Heart right ventricle (tissue), 16 donors: ENCODE data around the gene SGK2. TPM values are rescaled to one million over a fixed set of nuclear protein-coding genes. Genes with fewer than 3 reads are reported as not detected.

Source experiments
- ATAC-seq, 8 donors: fragments of 200-7000 bp; cut with Tn5 transposase; one replicate each; pipeline ENCODE4 v1.9.1; 2020; ENCODE audit warnings: mild to moderate bottlenecking in 8 of 8, moderate library complexity in 8 of 8, moderate number of reproducible peaks in 1 of 8
- DNase-seq, 2 donors: peaks; one replicate each; pipeline ENCODE4 v3.0.0-alpha.2; 2020
- H3K27ac ChIP-seq, 10 donors: fragments of 200-600 bp; sonication (generic) in 2 of 10; one replicate each; pipeline versions ENCODE4 v1.5.0 to v1.8.0; 2020 to 2022; ENCODE audit warnings: mild to moderate bottlenecking in 3 of 10
- H3K27me3 ChIP-seq, 7 donors: fragments of 200-600 bp; one replicate each; pipeline ENCODE4 v1.8.0; 2021 to 2022; ENCODE audit warnings: mild to moderate bottlenecking in 2 of 7
- H3K36me3 ChIP-seq, 9 donors: fragments of 200-600 bp; sonication (generic) in 1 of 9; one replicate each; pipeline versions ENCODE4 v1.5.0 to v1.8.0; 2020 to 2022; ENCODE audit warnings: mild to moderate bottlenecking in 2 of 9
- H3K4me1 ChIP-seq, 9 donors: fragments of 200-600 bp; sonication (generic) in 1 of 9; one replicate each; pipeline versions ENCODE4 v1.5.0 to v1.8.0; 2020 to 2022; ENCODE audit warnings: mild to moderate bottlenecking in 4 of 9
- H3K4me3 ChIP-seq, 10 donors: fragments of 200-600 bp; sonication (generic) in 2 of 10; one replicate each; pipeline versions ENCODE4 v1.5.0 to v1.8.0; 2020 to 2022; ENCODE audit warnings: mild to moderate bottlenecking in 7 of 10, moderate library complexity in 2 of 10
- H3K9me3 ChIP-seq, 11 donors: fragments of 200-600 bp in 10 of 11; sonication (generic) in 2 of 11; one replicate each; pipeline versions ENCODE4 v1.5.0 to v1.8.0; 2013 to 2022; ENCODE audit warnings: mild to moderate bottlenecking in 2 of 11, control low read depth in 1 of 11, moderate library complexity in 1 of 11
- WGBS, 2 donors: extraction: QIAGEN DNeasy Blood & Tissue Kit; methylation state at CpG; one replicate each; pipeline ENCODE4 v1.1.7; 2013; ENCODE audit warnings: inconsistent platforms in 1 of 2; 5-methylcytosine and 5-hydroxymethylcytosine counted together
- intact Hi-C, 10 donors: fragments of 100-400 bp; cut with DNase I; formaldehyde crosslinking; loops; one replicate each; pipeline versions ENCODE4 v1.11.1 to v1.14.2; 2022
- polyA plus RNA-seq, 2 donors: library from polyadenylated mRNA; stranded (reverse); fragments of 200-250 nt; gene quantifications; one replicate each; pipeline ENCODE4 v1.2.3, GENCODE V29; 2013
- total RNA-seq, 10 donors: library from RNA; stranded (reverse); fragmentation: NEBNext Ultra II Directional in 3 of 10; extraction: Animal tissue kit (Norgen Biotek cat#: 25700) in 3 of 10; gene quantifications; one replicate each; pipeline versions ENCODE4 v1.2.1 to v1.2.4, GENCODE V29; 2021 to 2023
- TF ChIP-seq, protein P1 (sequence below), 9 donors: fragments of 200-600 bp; sonication (generic) in 2 of 9; IDR thresholded peaks; one replicate each; pipeline versions ENCODE4 v1.5.0 to v1.8.0; 2021 to 2022; ENCODE audit warnings: antibody characterized with exemption in 9 of 9, mild to moderate bottlenecking in 5 of 9, moderate library complexity in 1 of 9
- donor health status: Arrhythmogenic right ventricular cardiomyopathy.
- donor health status: ischemic (EF 13 %, LVEDD 7.1; RV severe dilation, severe dysfunction).
- donor health status: healthy with polysubstance abuse.
- donor health status: DM: no; HTN: yes; CAD: no.
- donor health status: DM: no; HTN: no; CAD: no.
- donor health status: ischemic (EF 25% LVEDD 6.9; RV normal size, moderate dysfunction).
- donor health status: ischemic (EF 25% LVEDD 5.7; RV mildly dilated, moderate dysfunction).
- donor health status: healthy.
- donor health status: DM: yes; HTN: yes; CAD: no.
- donor health status: Ischemic cardiomyopathy.
- donor health status: ischemic (EF 35%, LVEDD 5.7; RV mildly dilated, moderate dysfunction).
- donor health status: nonischemic (EF 11% LVEDD 7.7; RV severe dilation, severe dysfunction).
- donor health status: DM: yes; HTN: yes; CAD: no.
- donor health status: PGD.
- donor health status: ischemic (EF 29% LVEDD 5.4; RV normal size, mild dysfunction).
- donor health status: nonischemic (EF 23%, LVEDD 6.1; RV moderate dilation, normal function).

SGK2 gene
- total and polyA plus RNA-seq, 12 donors = 0.09 to 3.1 (median 0.45) TPM; not detected in 3

DNA sequence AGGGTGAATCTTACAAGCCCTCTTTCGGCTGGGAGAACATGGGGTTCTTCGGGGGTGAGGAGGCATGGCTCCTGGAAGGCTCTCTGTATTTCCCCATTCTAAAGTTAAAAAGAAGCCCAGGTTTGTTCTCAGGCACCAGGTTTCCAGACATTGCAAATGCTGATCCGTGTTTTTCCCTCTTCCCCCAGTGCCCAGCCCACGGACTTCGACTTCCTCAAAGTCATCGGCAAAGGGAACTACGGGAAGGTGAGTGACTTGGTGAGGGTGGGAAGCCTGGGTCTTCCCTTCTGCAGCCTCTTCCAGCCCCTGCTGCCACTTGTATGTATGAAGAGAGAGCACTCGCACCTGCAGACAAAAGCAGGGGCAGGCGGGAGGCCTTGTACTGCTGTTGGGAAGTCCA is 8.7 kb downstream of the SGK2 start:
- no peaks in the 10 kb centered on the region for H3K9me3 ChIP-seq
- intact Hi-C loops = no loop called here
- H3K4me1 ChIP-seq = peaks cover 0 to 4% (median 0%) of the 10 kb centered on the region in 9 donors
- H3K4me3 ChIP-seq = no peak overlapping the region
- DNase-seq = no peak
- no peaks in the 10 kb centered on the region for H3K36me3 ChIP-seq
- ATAC-seq = no peak
- H3K27ac ChIP-seq = no peak overlapping the region
- TF ChIP-seq, protein P1, sequence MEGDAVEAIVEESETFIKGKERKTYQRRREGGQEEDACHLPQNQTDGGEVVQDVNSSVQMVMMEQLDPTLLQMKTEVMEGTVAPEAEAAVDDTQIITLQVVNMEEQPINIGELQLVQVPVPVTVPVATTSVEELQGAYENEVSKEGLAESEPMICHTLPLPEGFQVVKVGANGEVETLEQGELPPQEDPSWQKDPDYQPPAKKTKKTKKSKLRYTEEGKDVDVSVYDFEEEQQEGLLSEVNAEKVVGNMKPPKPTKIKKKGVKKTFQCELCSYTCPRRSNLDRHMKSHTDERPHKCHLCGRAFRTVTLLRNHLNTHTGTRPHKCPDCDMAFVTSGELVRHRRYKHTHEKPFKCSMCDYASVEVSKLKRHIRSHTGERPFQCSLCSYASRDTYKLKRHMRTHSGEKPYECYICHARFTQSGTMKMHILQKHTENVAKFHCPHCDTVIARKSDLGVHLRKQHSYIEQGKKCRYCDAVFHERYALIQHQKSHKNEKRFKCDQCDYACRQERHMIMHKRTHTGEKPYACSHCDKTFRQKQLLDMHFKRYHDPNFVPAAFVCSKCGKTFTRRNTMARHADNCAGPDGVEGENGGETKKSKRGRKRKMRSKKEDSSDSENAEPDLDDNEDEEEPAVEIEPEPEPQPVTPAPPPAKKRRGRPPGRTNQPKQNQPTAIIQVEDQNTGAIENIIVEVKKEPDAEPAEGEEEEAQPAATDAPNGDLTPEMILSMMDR (IDR thresholded peaks at IDR 0.05) = no peak
- H3K27me3 ChIP-seq = no peaks in the 10 kb centered on the region
- WGBS, 2 donors = 86 to 88% methylated on average over 9 of the region's 9 CpGs

DNA sequence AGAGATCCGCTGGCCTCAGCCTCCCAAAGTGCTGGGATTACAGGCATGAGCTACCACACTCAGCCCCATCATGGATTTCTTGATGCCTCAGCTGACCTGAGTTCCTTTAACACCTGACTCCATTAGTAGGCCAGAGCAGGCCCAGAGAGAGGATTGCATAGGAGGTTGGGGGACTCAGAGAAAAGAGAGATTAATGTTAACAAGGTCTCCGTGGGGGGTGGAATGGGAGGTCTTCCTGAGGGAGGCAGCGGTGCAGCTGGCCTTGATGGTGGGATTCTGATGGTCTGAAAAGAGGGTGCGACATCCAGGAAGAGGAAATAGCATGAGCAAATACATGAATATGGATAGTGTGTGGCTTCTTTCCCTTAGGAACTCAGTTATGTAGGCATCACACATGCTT is 9.9 kb downstream of the SGK2 start:
- ATAC-seq = no peak
- Histone ChIP-seq H3K36me3 (no peaks in the 10 kb centered on the region), H3K27me3 (no peaks in the 10 kb centered on the region), H3K27ac (no peak overlapping the region), H3K4me3 (no peak overlapping the region), H3K9me3 (no peaks in the 10 kb centered on the region), H3K4me1 (peaks cover 0 to under 1% (median 0%) of the 10 kb centered on the region in 9 donors)
- intact Hi-C loops = no loop called here
- no peak for DNase-seq
- TF ChIP-seq, protein P1 (IDR thresholded peaks at IDR 0.05) = no peak
- WGBS, 2 donors = 87 to 89% methylated on average over 4 of the region's 4 CpGs

DNA sequence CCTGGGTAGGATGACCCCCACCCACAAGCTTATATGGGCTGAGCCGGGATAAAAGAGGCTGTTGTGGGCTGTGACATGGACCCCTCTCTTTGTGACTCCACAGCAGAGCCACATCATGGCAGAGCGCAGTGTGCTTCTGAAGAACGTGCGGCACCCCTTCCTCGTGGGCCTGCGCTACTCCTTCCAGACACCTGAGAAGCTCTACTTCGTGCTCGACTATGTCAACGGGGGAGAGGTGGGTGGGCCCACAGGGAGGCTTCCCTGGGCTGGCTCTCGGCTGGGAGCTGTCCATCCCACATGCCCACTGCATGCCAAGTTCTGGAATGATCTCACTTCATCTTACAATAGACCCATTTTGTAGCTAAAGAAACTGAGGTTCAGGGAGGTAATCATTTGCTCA is 10.5 kb downstream of the SGK2 start:
- TF ChIP-seq, protein P1 (IDR thresholded peaks at IDR 0.05) = no peak

DNA sequence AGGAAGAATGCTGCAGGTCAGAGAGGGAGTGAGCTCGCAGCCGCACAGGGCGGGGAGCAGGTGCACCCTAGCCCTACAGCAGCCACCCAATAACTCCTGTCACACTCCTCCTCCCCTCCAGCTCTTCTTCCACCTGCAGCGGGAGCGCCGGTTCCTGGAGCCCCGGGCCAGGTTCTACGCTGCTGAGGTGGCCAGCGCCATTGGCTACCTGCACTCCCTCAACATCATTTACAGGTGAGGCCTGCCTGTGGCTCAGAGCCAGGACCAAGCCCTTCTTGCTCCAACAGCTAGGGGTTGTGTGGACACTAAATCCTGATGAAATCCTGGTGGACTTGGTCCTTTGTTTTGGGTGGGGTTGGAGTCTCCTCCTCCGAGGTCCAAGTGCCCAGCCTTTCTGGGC is 11.7 kb downstream of the SGK2 start:
- Histone ChIP-seq H3K27ac (no peak overlapping the region), H3K36me3 (no peaks in the 10 kb centered on the region), H3K4me1 (no peaks in the 10 kb centered on the region), H3K27me3 (no peaks in the 10 kb centered on the region), H3K4me3 (no peak overlapping the region), H3K9me3 (no peaks in the 10 kb centered on the region)
- ATAC-seq (no peak), DNase-seq (no peak)
- WGBS, 2 donors = 89 to 91% methylated on average over 10 of the region's 10 CpGs
- TF ChIP-seq, protein P1 (IDR thresholded peaks at IDR 0.05) = no peak
- intact Hi-C loops = no loop called here

More for the DNA sequence above, 10.5 kb downstream of the SGK2 start:
- Histone ChIP-seq H3K4me3 (no peak overlapping the region), H3K4me1 (no peaks in the 10 kb centered on the region), H3K27ac (no peak overlapping the region), H3K36me3 (no peaks in the 10 kb centered on the region), H3K27me3 (no peaks in the 10 kb centered on the region), H3K9me3 (no peaks in the 10 kb centered on the region)
- intact Hi-C loops = no loop called here
- DNase-seq = no peak
- 90 to 92% methylated on average over 10 of the region's 10 CpGs for WGBS, 2 donors
- ATAC-seq = no peak
